Esophagus mucosa (tissue), 1 donor: ENCODE data around the gene CEMIP. TPM values are rescaled to one million over a fixed set of nuclear protein-coding genes. Genes with fewer than 3 reads are reported as not detected.

Source experiments
- ATAC-seq: fragments of 200-7000 bp; cut with Tn5 transposase; one replicate; pipeline ENCODE4 v1.9.1; 2020
- total RNA-seq: library from RNA; stranded (reverse); gene quantifications from one replicate; pipeline ENCODE4 v1.2.4, GENCODE V29; 2023
- donor health status: DM: yes; HTN: yes; CAD: no.

Gene CEMIP
- total RNA-seq, 1 donor from 2014 or later = 17.3 TPM

DNA sequence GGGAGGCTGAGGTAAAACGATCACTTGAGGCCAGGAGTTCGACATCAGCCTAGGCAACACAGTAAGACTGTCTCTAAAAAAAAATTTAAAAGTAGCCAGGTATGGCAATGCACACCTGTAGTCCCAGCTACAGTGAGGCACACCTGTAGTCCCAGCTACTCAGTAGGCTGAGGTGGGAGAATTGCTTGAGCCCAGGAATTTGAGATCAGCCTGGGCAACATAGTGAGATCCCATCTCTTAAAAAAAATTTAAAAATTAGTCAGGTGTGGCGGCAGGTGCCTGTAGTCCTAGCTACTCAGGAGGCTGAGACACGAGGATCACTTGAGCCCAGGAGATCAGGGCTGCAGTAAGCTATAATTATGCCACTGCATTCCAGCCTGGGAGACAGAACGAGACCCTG lies 203.7 kb downstream of the CEMIP start:
- no peak for ATAC-seq

DNA sequence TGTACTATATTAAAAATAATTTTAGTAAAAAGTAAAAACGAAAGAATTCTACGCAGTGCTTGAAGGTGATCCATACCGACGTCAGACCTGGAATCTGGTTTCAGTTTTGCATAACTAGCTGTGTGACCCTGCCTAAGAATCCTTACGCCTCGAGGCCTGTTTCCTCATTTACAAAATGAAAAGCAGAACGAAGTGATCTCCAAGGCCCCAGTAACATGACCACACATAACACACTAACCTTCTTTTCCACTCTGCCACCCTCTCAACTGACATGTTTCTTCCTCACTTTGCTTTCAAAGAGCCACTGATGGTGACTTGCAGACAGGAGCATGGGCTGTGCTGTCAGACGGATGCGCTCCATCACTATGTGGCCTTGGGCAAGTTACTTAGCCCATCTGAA lies 205.7 kb downstream of the CEMIP start:
- no peak for ATAC-seq

DNA sequence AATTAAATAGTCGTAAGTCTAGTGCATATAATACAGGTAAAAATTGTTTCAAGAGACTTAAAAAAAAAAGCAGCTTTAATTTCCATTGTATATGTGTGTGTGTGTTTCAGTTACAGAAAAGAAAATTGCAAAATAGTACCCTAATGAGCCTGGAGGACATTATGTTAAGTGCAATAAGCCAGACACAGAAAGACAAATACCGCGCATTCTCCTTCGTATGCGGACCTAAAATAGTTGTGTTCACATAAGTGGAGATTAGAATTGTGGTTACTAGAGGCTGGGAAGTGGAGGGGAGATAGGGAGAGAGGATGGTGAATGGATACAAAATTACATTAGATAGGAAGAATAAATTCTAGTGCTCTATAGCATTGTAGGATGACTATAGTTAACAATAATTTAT lies 206.8 kb downstream of the CEMIP start:
- no peak for ATAC-seq

DNA sequence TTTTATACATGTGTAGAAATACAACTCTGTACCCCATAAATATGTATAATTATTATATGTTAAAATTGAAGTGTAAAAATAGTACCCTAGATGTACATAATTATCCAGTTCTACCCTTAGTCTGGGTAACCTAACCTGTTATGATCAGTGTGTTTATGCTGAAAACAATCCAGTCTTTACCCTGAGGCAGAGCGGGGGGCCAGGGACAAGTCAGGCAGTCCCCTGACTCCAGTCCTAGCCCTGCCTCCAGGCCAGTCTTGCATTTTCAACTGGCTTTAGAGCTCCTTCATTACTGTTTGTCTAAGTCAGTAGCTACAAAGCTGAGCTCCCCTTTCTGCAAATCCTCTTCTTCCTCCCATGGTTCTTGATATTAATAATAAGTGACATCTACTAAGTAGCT lies 207.3 kb downstream of the CEMIP start:
- no peak for ATAC-seq

DNA sequence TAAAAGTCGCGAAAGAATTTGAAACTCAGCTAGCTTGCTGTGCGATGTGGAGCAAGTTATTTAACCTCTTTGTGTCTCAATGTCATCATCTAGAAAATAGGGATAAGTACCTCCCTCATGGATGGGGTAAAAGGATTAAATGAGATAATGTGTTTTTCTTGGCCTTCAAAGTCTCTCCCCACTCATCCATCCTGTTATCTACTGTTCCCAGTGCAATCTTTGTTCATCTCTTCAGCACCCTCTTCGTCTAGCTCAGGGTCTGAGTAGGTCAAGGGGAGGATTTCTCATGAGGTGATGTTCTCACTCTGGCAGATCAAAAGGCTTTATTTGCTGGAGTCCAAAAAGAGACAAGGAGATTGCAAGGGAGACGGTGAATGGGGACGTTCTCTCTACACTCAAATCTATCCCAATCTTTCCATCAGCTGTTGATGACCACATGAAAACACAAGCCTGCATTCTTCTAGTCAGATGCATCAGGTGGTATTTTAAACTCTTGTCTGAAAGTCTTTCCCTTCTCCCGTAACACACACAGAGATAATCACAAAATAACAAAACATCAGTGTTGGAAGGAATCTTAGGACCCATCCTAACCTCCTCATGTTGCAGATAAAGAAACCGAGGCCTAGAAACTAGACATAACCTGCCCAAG lies 209.1 kb downstream of the CEMIP start:
- no peak for ATAC-seq

DNA sequence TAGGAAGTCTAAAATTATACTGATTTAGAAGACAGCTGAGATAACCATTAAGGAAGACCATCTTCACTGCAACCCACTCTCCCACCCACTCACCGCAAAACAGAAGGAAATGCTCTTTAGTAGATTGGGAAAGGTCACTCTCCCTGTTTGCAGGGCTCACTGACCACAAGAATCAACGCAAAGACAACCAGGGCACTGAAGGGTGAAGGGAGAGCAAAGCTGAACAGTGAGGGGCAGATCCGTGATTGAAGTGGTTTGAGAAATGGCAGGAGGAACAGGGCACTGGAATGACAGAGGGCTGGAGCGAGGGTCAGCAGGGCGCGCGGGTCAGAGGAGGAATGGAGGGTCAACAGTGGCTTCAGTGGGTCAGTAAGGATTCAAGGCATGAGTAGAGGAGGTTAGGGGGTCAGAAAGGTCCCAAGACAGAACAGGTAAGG lies 209.9 kb downstream of the CEMIP start:
- no peak for ATAC-seq

DNA sequence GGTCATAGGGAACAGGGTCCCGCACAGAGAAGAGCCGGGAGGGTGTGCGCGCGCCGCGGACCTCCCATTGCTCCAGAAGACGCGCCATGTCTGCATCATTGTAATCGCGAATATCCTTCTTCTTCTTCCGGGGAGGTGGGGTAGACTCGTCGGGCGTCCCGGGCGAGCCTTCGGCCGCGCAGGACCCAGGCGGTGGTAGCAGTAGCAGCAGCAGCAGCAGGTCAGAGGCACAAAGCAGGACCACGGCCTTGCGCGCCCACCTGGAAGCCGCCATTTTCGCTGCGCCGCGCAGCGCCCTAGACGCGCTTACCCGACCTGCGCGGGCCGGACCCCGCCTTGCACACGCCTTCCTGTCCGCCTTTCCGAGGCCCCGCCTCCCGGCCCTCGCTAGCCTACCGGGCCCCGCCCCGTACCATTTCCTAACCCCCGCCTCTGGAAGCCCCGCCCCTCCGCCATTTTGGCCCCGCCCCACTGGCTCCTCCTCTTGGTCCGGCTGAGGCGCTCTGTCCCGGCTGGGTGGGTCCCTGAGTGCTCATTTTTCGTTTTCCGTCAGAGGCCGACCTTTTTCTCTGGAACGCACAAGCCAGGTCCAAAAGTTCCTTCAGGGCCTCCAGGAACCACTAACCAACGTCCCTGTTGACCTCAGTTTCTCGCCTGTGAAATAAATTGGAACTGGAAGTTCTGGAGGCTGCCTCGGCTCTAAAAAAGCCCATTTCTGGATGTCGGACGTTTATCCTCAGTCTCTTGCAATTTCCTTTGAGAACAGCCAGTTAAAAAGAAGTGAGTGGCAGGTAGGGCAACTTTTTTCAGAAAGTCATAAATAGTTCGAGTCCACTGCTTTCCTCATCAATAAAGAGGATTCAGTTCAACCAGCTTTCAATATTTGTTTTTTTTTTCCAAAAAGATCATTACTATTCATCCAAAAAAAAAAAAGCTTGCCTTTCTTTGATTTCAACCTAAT lies 210.6 kb downstream of the CEMIP start, which contains the start of gene MESD:
MESD (minus strand) TSS at position 302 of the 961 bp plus-strand sequence; CDS start at position 274, 28 bp downstream.
- ATAC-seq = peak; percentile 95

DNA sequence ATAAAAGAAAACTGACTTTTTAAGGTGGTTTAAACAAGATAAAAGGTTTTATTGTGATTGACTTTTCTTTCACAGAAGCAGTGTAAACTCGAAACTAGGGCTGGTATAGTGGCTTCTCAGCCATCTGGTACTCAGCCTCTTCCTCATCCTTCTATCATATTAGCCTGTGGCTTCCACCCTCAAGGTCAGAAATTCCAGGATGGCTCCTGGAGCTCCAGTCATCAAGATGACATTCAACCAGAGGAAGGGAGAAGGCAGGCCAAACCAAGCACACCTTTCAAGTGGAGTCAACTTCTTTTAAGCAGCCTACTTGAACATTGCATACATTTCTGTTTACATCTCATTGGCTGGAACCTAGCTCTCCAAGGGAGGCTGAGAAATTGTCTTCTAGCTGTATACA lies 211.8 kb downstream of the CEMIP start:
- ATAC-seq = no peak

DNA sequence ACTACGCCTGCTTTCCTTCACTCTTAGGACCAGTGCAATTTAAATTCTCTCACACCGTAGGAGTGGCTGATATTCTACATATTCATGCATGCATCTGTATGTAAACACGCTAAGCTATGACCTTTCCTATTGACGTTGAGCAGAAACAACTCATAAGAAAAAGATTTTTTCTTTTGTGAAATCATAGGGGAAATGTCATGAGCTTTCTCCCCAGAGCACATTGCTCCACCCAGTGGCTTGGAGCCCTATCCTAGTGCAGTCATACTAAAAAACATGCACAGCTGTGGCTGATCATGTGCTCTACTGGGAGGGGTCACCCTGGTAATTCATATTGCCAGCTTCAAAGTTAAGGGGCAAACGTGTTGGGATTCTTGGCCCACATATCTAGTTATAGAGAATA lies 212.3 kb downstream of the CEMIP start:
- peak; percentile 54 for ATAC-seq

DNA sequence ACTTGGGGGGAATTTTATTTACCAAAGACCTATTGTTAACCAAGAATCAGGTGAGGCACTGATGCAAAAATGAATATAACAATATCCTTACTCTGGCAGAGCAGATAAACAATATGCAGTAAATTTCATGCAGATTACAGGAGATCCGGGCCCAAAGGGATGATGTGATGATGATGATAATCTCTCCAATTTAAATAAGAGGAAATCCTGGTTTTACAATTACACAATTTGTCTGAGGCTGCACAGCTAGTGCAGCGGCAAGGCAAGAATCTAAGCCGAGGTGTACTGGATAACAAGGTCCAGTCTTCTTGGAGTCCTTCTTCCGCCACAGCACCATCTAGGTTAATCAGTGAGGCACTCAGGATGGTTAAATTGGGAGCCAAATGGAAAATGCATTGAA lies 212.8 kb downstream of the CEMIP start:
- no peak for ATAC-seq

DNA sequence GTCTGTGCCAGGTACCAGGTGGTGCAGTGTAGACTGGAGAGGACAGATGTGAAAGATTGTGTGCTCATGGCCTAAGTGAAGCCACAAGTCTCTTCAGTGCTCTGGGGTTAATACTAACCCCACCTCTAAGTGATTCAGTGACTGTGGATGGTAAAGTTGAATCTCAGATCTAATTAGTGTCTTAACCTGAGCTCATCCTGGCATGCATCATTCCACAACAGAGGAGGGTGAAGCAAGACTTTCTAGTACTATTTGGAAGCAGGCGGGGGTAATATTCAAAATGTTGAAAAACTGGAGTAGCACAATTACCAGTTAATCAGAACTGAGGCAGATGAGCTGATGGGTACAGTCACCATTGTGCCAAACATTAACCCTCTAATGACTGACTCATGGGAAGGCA lies 213.3 kb downstream of the CEMIP start:
- ATAC-seq = peak; percentile 68

DNA sequence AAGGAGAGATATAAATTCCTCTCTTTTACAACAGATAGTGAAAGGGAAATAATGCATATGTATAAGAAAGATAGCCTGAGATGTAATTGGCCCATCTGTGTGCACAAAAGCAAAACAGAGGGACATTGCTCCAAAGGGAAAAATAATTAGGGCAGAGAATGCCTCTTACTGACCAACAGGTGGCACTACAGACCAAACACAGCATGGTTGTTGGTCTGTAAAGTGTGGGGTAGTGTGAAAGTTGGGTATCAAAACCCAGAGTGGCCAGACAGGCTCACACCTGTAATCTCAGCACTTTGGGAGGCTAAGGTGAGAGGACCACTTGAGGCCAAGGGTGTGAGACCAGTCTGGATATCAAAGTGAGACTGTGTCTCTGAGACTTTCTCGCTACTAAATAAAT lies 217.1 kb downstream of the CEMIP start:
- ATAC-seq = no peak

DNA sequence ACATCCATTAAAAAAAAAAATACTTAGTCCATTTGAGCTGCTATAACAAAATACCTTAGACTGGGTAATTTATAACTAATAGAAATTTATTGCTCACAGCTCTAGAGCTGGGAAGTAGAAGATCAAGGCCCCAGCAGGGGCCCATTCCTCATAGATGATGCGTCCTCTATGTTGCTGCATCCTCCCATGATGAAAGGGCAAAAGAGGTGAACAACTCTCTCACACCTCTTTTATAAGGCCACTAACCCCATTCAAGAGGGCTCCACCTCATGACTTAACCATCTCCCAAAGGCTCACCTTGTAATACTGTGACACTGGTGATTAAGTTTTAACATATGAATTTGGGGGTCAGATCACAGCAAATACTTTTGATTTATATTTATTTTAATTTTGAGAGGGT lies 218.5 kb downstream of the CEMIP start:
- ATAC-seq = no peak

DNA sequence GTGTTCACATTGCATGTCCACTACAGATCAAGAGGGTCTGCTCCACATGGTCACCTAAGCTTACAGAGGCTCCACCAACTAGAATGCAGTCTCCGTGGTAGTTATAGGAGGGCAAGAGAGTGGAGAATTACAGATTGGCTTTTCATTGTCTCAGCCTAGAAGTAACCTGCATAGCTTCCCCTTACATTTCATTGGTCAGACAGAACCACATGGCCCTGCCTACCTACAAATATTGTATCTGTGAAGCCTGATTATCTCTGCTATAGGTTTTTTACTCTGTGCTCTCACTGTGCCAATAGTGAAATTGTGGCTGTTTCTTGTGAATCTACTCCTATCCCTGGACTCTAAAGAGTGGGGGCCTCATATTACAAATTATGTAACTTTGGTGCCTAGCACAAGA lies 219.1 kb downstream of the CEMIP start:
- no peak for ATAC-seq

DNA sequence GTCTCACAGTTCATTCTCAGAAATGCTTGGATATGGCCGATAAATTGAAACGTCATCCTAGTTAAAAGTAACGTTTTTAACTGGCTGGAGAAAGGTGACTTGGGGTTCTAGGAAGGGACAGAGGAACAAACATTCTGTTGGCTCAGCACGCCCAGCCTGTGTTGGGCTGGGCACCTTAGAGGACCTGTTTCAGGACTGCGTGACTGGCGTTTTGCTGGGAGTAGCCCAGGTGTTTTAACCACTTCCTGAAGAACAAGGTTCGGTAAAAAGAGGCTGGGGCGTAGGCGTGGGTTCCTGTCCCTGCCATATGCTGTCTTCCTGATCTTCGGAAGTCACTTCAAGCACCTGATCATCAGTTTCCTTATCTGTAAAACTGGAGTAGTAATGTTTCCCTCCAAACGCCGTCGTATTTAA lies 220.5 kb downstream of the CEMIP start:
- ATAC-seq = peak; percentile 63

DNA sequence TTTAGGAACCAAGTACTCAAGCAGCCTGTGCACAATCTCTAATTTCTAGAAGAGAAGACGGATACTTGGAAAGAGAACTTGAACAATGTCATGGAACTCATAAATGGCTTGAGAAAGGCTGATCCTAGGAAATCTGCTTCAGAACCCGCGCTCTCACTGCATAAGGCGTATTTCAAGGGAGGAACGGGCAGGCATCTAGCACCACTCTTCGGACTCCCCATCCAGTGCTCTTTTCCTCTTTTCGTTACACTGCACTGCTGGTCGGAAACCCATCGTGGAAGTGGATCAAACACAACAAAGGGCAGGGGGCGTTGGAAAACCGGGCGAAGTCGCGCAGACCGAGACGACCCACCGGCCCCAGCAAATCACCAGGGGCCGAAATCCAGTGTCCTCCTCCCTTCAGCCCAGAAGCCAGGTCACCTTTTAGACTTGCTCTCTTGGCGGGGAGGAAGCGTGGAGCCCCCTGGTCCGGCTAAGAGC lies 221.0 kb downstream of the CEMIP start:
- no peak for ATAC-seq

DNA sequence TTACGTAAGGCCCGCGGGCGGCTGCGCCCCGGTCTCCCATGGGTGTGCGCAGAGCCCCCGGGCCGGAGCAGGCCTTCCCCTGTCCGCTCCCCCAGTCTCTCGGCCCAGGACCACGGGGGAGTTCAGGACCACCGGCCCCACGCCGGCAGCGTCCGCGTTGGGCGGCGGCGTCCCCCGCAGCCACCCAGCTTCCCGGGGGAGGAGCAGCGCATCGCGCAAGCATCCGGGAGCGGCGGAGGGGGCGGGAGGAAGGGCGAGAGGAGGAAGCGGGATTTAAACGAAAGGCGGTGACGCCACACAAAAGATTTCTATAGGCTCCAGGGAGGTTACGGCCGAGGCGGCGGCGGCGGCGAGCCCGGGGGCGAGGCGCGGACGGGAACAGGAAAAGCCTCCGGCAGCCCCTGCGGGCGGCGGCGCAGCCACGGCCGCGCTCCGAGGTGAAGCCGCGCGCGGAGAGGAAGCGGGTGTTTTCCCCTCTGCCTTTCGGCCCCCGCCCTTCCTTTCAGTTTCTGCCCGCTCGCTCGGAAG lies 221.5 kb downstream of the CEMIP start, which contains the start of gene TLNRD1:
TLNRD1 (plus strand) TSS at position 300 of the 528 bp plus-strand sequence. CDS start 1,349 bp downstream, outside the sequence.
- ATAC-seq = peak; percentile 81

Other genes with a start within 250 kb of the CEMIP start
- gene ABHD17C, start 84.1 kb upstream of the CEMIP start, total RNA-seq = 45.3 TPM
- gene MESD, start 210.4 kb downstream of the CEMIP start, total RNA-seq = 15.7 TPM
- 17.7 TPM for gene TLNRD1, start 221.6 kb downstream of the CEMIP start, total RNA-seq